Measurements from ENCODE around the gene DENND1A.

The DENND1A gene

DNA sequence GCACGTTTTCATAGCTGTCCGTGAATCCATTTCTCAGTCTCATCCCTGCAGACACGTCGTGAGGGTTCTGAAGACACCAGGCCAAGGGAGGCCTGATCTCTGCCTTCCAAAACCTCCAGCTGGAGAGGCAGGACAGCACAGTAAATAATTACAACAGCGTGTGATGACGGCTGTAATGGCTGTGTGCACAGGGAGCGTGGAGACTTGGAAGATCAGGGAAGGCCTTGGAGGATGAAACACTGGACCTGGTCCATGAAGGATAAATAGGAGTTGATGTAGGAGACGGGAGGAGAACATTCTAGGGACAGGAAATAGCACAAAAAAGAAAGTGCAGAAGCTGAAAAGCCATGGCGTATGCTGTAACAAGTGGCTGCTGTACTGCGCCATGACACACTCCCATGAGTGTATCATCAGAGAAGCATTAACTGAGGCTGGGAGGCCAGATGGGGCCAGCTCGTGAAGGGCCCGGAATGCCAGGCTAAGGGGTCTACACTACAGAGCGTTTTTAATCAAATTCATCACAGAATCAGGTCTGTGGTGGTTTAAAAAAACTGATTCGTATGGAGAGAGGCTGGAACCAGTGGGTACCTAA lies 476.8 kb downstream of the DENND1A start:
- Histone ChIP-seq H3K79me1 (replicated peaks; ENCODE audit: low read length, poor library complexity, severe bottlenecking) (no peaks in the 10 kb centered on the region), H3K27ac (ENCODE audit: low read length, poor library complexity, severe bottlenecking) (no peak overlapping the region), H3K4ac (ENCODE audit: low read depth in 1 of 2, low read length in 2 of 2) (no peak overlapping the region), H3K4me2 (ENCODE audit: low read length, poor library complexity, severe bottlenecking) (no peak overlapping the region), H3K4me1 (ENCODE audit: control insufficient read depth, insufficient read depth, low read depth, low read length) (peaks cover 2% of the 10 kb centered on the region), H3K9me3 (ENCODE audit: control insufficient read depth, low read length) (no peaks in the 10 kb centered on the region), H2AFZ (ENCODE audit: low read depth, low read length) (no peak overlapping the region), H3K27me3 (ENCODE audit: control insufficient read depth in 1 of 2, insufficient read depth in 1 of 2, low read length in 2 of 2) (no peaks in the 10 kb centered on the region), H4K8ac (ENCODE audit: low read length) (no peak overlapping the region), H4K91ac (ENCODE audit: low read length) (no peak overlapping the region), H3K9ac (ENCODE audit: low read length) (no peak overlapping the region), H3K23ac (ENCODE audit: low read length in 2 of 2) (no peak overlapping the region), H2AK5ac (ENCODE audit: low read length, severe bottlenecking) (no peak overlapping the region), H2BK12ac (ENCODE audit: low read length in 2 of 2) (no peak overlapping the region), H2BK5ac (ENCODE audit: low read depth, low read length, poor library complexity, severe bottlenecking) (no peak overlapping the region), H3K36me3 (ENCODE audit: control insufficient read depth in 1 of 2, insufficient read depth in 2 of 2, low read depth in 1 of 2, low read length in 2 of 2) (peaks cover 6 to 29% of the 10 kb centered on the region in 2 experiments), H3K4me3 (ENCODE audit: insufficient read depth in 1 of 2, low read depth in 1 of 2, low read length in 2 of 2) (no peak overlapping the region), H3K14ac (ENCODE audit: low read length in 2 of 2) (no peak overlapping the region), H3K18ac (ENCODE audit: low read depth in 1 of 2, low read length in 2 of 2) (no peak overlapping the region), H2BK15ac (ENCODE audit: low read depth, poor library complexity, severe bottlenecking) (no peak overlapping the region), H2BK120ac (ENCODE audit: low read depth, low read length) (no peak overlapping the region)
- DNase-seq: no peak
- 92% methylated on average over 13 of the region's 14 CpGs for WGBS

DNA sequence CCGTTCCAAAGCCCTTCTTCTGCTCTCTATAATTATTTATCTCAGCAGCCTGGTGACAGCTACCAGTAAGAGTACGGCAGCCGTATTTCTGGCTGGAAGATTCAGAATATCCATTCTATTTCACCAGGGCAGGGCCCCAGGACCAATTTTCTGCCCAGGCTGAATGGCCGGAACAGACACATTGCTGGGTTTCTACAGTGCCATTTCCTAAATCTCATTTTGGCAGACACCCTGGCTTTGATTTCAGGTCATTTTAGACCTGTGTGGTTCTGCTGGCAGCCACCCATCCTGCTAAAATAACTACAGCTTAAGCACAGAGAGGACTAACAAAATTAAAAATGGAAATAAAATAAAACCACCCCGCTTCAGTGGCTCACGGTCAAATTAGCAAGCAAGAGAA lies 478.9 kb downstream of the DENND1A start:
- Histone ChIP-seq H2BK5ac (ENCODE audit: low read depth, low read length, poor library complexity, severe bottlenecking) (no peak overlapping the region), H3K9me3 (ENCODE audit: control insufficient read depth, low read length) (no peaks in the 10 kb centered on the region), H4K91ac (ENCODE audit: low read length) (no peak overlapping the region), H3K4me2 (ENCODE audit: low read length, poor library complexity, severe bottlenecking) (no peak overlapping the region), H4K8ac (ENCODE audit: low read length) (no peak overlapping the region), H3K36me3 (ENCODE audit: control insufficient read depth in 1 of 2, insufficient read depth in 2 of 2, low read depth in 1 of 2, low read length in 2 of 2) (peaks cover 6 to 24% of the 10 kb centered on the region in 2 experiments), H2BK120ac (ENCODE audit: low read depth, low read length) (no peak overlapping the region), H3K27ac (ENCODE audit: low read length, poor library complexity, severe bottlenecking) (no peak overlapping the region), H2BK12ac (ENCODE audit: low read length in 2 of 2) (no peak overlapping the region), H3K18ac (ENCODE audit: low read depth in 1 of 2, low read length in 2 of 2) (no peak overlapping the region), H3K4me3 (ENCODE audit: insufficient read depth in 1 of 2, low read depth in 1 of 2, low read length in 2 of 2) (no peak overlapping the region), H2AK5ac (ENCODE audit: low read length, severe bottlenecking) (no peak overlapping the region), H2BK15ac (ENCODE audit: low read depth, poor library complexity, severe bottlenecking) (no peak overlapping the region), H3K4ac (ENCODE audit: low read depth in 1 of 2, low read length in 2 of 2) (no peak overlapping the region), H3K14ac (ENCODE audit: low read length in 2 of 2) (no peak overlapping the region), H3K79me1 (replicated peaks; ENCODE audit: low read length, poor library complexity, severe bottlenecking) (no peaks in the 10 kb centered on the region), H2AFZ (ENCODE audit: low read depth, low read length) (no peak overlapping the region), H3K4me1 (ENCODE audit: control insufficient read depth, insufficient read depth, low read depth, low read length) (peaks cover 3% of the 10 kb centered on the region), H3K9ac (ENCODE audit: low read length) (no peak overlapping the region), H3K27me3 (ENCODE audit: control insufficient read depth in 1 of 2, insufficient read depth in 1 of 2, low read length in 2 of 2) (no peaks in the 10 kb centered on the region), H3K23ac (ENCODE audit: low read length in 2 of 2) (no peak overlapping the region)
- DNase-seq: no peak
- 95% methylated on average over 6 of the region's 6 CpGs for WGBS

DNA sequence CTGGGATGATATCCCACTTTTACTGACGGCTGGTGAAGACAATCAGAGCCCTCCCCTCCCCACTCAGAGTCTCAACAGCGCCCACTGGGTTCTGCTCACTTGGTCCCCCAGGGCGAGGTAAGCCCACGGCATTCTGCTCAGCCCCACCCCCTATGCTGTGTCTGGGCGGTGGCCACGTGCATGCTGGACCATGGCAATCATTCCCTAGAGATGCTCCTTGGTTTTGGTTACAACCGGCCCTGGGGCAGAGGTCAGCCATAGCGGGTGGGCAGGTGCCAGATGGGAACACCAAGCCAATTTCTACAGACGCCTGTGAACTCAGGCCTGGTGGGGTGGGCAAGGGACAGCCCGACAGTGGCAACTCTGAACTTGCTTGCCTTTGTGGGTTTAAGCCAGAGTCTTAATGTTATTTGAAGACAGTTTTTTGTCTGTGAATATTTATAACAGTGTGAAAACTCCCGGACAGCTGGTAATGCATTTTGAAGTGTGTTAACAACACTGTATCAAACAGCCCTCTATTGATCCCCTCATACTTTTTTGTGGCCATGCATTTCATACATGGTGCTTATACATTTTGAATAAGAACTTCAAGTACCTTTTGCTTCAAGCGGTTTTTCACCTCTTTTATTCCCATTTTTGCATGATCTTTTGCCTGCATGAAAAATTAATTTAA lies 479.7 kb downstream of the DENND1A start:
- Histone ChIP-seq H3K14ac (ENCODE audit: low read length in 2 of 2) (no peak overlapping the region), H3K27me3 (ENCODE audit: control insufficient read depth in 1 of 2, insufficient read depth in 1 of 2, low read length in 2 of 2) (no peaks in the 10 kb centered on the region), H3K4me3 (ENCODE audit: insufficient read depth in 1 of 2, low read depth in 1 of 2, low read length in 2 of 2) (no peak overlapping the region), H4K91ac (ENCODE audit: low read length) (no peak overlapping the region), H2AK5ac (ENCODE audit: low read length, severe bottlenecking) (no peak overlapping the region), H2BK5ac (ENCODE audit: low read depth, low read length, poor library complexity, severe bottlenecking) (no peak overlapping the region), H3K23ac (ENCODE audit: low read length in 2 of 2) (no peak overlapping the region), H3K18ac (ENCODE audit: low read depth in 1 of 2, low read length in 2 of 2) (no peak overlapping the region), H2BK15ac (ENCODE audit: low read depth, poor library complexity, severe bottlenecking) (no peak overlapping the region), H3K36me3 (ENCODE audit: control insufficient read depth in 1 of 2, insufficient read depth in 2 of 2, low read depth in 1 of 2, low read length in 2 of 2) (peaks cover 9 to 18% of the 10 kb centered on the region in 2 experiments), H4K8ac (ENCODE audit: low read length) (peak overlapping the region; percentile 39), H2BK120ac (ENCODE audit: low read depth, low read length) (no peak overlapping the region), H3K4ac (ENCODE audit: low read depth in 1 of 2, low read length in 2 of 2) (no peak overlapping the region), H3K4me2 (ENCODE audit: low read length, poor library complexity, severe bottlenecking) (no peak overlapping the region), H3K9me3 (ENCODE audit: control insufficient read depth, low read length) (no peaks in the 10 kb centered on the region), H3K9ac (ENCODE audit: low read length) (no peak overlapping the region), H3K79me1 (replicated peaks; ENCODE audit: low read length, poor library complexity, severe bottlenecking) (no peaks in the 10 kb centered on the region), H3K27ac (ENCODE audit: low read length, poor library complexity, severe bottlenecking) (no peak overlapping the region), H3K4me1 (ENCODE audit: control insufficient read depth, insufficient read depth, low read depth, low read length) (peaks cover 3% of the 10 kb centered on the region), H2AFZ (ENCODE audit: low read depth, low read length) (no peak overlapping the region), H2BK12ac (ENCODE audit: low read length in 2 of 2) (no peak overlapping the region)
- no peak for DNase-seq
- 90% methylated on average over 12 of the region's 12 CpGs for WGBS

DNA sequence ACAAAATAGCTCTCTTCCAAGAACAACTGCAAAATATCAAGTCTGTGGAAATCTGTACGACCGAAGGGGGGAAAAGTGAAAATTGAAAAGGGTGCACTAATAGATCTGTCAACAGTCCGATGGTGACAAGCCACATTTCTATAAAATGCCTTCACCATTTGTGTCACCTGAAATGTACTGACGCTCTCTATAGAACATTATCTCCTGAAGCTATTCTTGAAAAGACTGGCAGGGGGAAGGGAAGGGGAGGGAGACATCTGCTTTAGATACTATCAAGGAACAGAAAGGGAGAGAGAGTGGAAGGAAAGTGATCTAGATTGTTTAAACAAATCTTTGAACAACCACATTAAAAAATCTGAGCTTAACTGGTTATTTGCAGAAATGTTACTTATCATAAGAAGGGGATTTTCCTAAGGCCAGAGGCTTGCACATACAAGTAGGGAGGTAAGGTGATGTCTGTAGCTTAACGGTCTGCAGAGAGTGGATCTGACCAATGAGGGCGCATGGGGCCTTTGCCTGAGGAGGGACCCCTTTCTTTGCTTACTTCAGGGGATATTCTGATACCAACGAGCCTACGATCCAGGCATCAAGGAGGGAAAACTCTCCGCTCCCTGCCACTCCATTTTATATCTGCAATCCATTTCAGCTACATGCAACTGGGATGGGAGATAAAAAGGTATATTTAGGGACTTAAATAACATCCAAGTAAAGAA lies 481.8 kb downstream of the DENND1A start:
- Histone ChIP-seq H4K8ac (ENCODE audit: low read length) (no peak overlapping the region), H3K27ac (ENCODE audit: low read length, poor library complexity, severe bottlenecking) (no peak overlapping the region), H2AK5ac (ENCODE audit: low read length, severe bottlenecking) (no peak overlapping the region), H3K27me3 (ENCODE audit: control insufficient read depth in 1 of 2, insufficient read depth in 1 of 2, low read length in 2 of 2) (no peaks in the 10 kb centered on the region), H2BK5ac (ENCODE audit: low read depth, low read length, poor library complexity, severe bottlenecking) (no peak overlapping the region), H2BK12ac (ENCODE audit: low read length in 2 of 2) (no peak overlapping the region), H3K18ac (ENCODE audit: low read depth in 1 of 2, low read length in 2 of 2) (no peak overlapping the region), H3K23ac (ENCODE audit: low read length in 2 of 2) (no peak overlapping the region), H3K79me1 (replicated peaks; ENCODE audit: low read length, poor library complexity, severe bottlenecking) (no peaks in the 10 kb centered on the region), H4K91ac (ENCODE audit: low read length) (no peak overlapping the region), H2AFZ (ENCODE audit: low read depth, low read length) (no peak overlapping the region), H3K14ac (ENCODE audit: low read length in 2 of 2) (no peak overlapping the region), H3K4me3 (ENCODE audit: insufficient read depth in 1 of 2, low read depth in 1 of 2, low read length in 2 of 2) (no peak overlapping the region), H2BK15ac (ENCODE audit: low read depth, poor library complexity, severe bottlenecking) (no peak overlapping the region), H3K4ac (ENCODE audit: low read depth in 1 of 2, low read length in 2 of 2) (no peak overlapping the region), H3K9me3 (ENCODE audit: control insufficient read depth, low read length) (no peaks in the 10 kb centered on the region), H3K9ac (ENCODE audit: low read length) (no peak overlapping the region), H3K4me1 (ENCODE audit: control insufficient read depth, insufficient read depth, low read depth, low read length) (peaks cover 2% of the 10 kb centered on the region), H3K4me2 (ENCODE audit: low read length, poor library complexity, severe bottlenecking) (no peak overlapping the region), H3K36me3 (ENCODE audit: control insufficient read depth in 1 of 2, insufficient read depth in 2 of 2, low read depth in 1 of 2, low read length in 2 of 2) (peaks cover 4 to 17% of the 10 kb centered on the region in 2 experiments), H2BK120ac (ENCODE audit: low read depth, low read length) (no peak overlapping the region)
- no peak for DNase-seq
- 91% methylated on average over 6 of the region's 9 CpGs for WGBS
